MCF 10A (cell line): Measurements from ENCODE around the gene KNDC1. TPM values are rescaled to one million over a fixed set of nuclear protein-coding genes. Genes with fewer than 3 reads are reported as not detected.
"Not testable (repeated sequence)": the region's sequence is repeated elsewhere in the genome, so short reads cannot be mapped to it uniquely, and the experiment has no call there.

ENCODE experiments used
- BruUV-seq: library from RNA; stranded (reverse); fragments of 400-500 nt; replicated peaks from 2 replicates; lab custom pipeline; 2021; lab: Mats Ljungman, UMichigan
- CTCF ChIA-PET: fragments of 300-600 bp; sonication (Branson Sonifier 250); formaldehyde crosslinking; extraction: SDS; loops from one replicate; lab custom pipeline; 2021; ENCODE audit warnings: antibody characterized with exemption, inconsistent platforms; lab: Yijun Ruan, JAX
- POLR2A ChIA-PET: fragments of 300-600, 350-650 bp; sonication (Branson Sonifier 250); formaldehyde crosslinking; extraction: SDS; loops from one replicate; lab custom pipeline; 2020; ENCODE audit warnings: antibody characterized with exemption, inconsistent platforms; lab: Yijun Ruan, JAX
- DNase-seq: peaks from one replicate; pipeline ENCODE4 v3.0.0-alpha.2; 2018; ENCODE audit not compliant: unreplicated experiment
- H3K27ac Mint-ChIP-seq: one replicate; pipeline ENCODE4 v1.8.0; 2022; ENCODE audit warnings: mild to moderate bottlenecking, low read depth, mixed read lengths; ENCODE audit not compliant: unreplicated experiment
- H3K27me3 Mint-ChIP-seq: one replicate; pipeline ENCODE4 v1.8.0; 2022; ENCODE audit warnings: mixed read lengths; ENCODE audit not compliant: insufficient read depth, unreplicated experiment
- H3K36me3 Mint-ChIP-seq: one replicate; pipeline ENCODE4 v1.8.0; 2022; ENCODE audit warnings: mild to moderate bottlenecking, moderate library complexity, mixed read lengths; ENCODE audit not compliant: insufficient read depth, unreplicated experiment
- H3K4me1 Mint-ChIP-seq: one replicate; pipeline ENCODE4 v1.8.0; 2022; ENCODE audit warnings: mixed read lengths; ENCODE audit not compliant: insufficient read depth, unreplicated experiment
- H3K4me3 Mint-ChIP-seq: one replicate; pipeline ENCODE4 v1.8.0; 2022; ENCODE audit warnings: mild to moderate bottlenecking, moderate library complexity, mixed read lengths; ENCODE audit not compliant: unreplicated experiment
- H3K9me3 Mint-ChIP-seq: one replicate; pipeline ENCODE4 v1.8.0; 2022; ENCODE audit warnings: mixed read lengths; ENCODE audit not compliant: unreplicated experiment
- CTCF ChIP-seq: fragments of 200-600 bp; IDR thresholded peaks from one replicate; pipeline ENCODE4 v1.8.0; 2022; ENCODE audit warnings: antibody characterized with exemption, mild to moderate bottlenecking; ENCODE audit not compliant: unreplicated experiment
- intact Hi-C: fragments of 100-400 bp; cut with micrococcal nuclease; formaldehyde crosslinking; loops from 2 replicates; pipeline ENCODE4 v1.14.1; 2022
- total RNA-seq: library from RNA; stranded (reverse); gene quantifications from 2 replicates; pipeline ENCODE4 v1.2.3, GENCODE V29; 2022

The KNDC1 gene
- total RNA-seq, 1 experiment from 2014 or later: 2.1 TPM

DNA sequence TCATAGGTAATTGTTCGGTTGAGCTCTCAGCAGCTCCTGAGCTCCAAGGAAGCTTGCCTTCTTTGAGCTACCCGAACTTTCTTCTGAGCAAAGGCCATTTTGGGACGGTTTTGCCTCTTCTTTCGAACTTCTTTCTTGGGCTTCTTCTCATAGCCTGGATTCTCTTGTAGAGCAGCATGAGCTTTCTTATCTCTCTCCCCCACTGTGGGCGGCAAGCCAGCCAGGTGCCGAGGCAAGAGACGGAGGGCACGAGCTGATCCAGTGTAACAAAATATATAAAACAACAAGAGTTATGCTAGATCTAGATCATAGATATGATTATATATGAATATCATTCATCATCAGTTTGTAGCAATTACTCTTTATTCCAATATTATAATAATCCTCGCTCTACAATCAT is 16.5 kb upstream of the KNDC1 start:
- Mint-ChIP-seq H3K27ac (no peak overlapping the region), H3K4me1 (no peaks in the 10 kb centered on the region), H3K36me3 (no peaks in the 10 kb centered on the region), H3K4me3 (no peak overlapping the region), H3K9me3 (peaks cover 18% of the 10 kb centered on the region), H3K27me3 (peaks cover 22% of the 10 kb centered on the region)
- TF ChIP-seq CTCF: no peak
- intact Hi-C loops: loop anchor here (5.0 kb wide), 2 partner anchors 114 to 164 kb away; partner anchors contain the start of genes TUBGCP2 and ZNF511
- ChIA-PET POLR2A (interaction anchor here (0.9 kb wide), 1 partner anchor 116 kb away, joined by 4 read pairs; no protein-coding TSS in a partner anchor), CTCF (interaction anchor here (0.5 to 2.2 kb wide), 20 partner anchors 14 to 450 kb away, joined by 3 to 25 read pairs (median 3); partner anchors contain the start of gene KNDC1)
- no TSS peak for BruUV-seq
- no peak for DNase-seq

- no TSS peak for BruUV-seq
Observed at GRCh38 chr10:133144771-133145170, 15.2 kb upstream of the KNDC1 start.

GRCh38 chr10:133150226-133150625 is 9.8 kb upstream of the KNDC1 start:
- intact Hi-C loops: no loop called here
- CTCF ChIA-PET: no interaction called here
- H3K27ac Mint-ChIP-seq: no peak overlapping the region

More at GRCh38 chr10:133144771-133145170, 15.2 kb upstream of the KNDC1 start:
- no peak for DNase-seq
- Mint-ChIP-seq H3K36me3 (no peaks in the 10 kb centered on the region), H3K27me3 (peaks cover 32% of the 10 kb centered on the region), H3K9me3 (peaks cover 29% of the 10 kb centered on the region), H3K27ac (no peak overlapping the region), H3K4me1 (no peaks in the 10 kb centered on the region), H3K4me3 (no peak overlapping the region)
- intact Hi-C loops: loop anchor here (2.0 to 5.0 kb wide), 3 partner anchors 113 to 308 kb away; partner anchors contain the start of genes TUBGCP2 and ZNF511
- ChIA-PET POLR2A (no interaction called here), CTCF (interaction anchor here (1.6 kb wide), 1 partner anchor 113 kb away, joined by 5 read pairs; no protein-coding TSS in a partner anchor)
- no peak for TF ChIP-seq CTCF

GRCh38 chr10:133150656-133151055 is 9.4 kb upstream of the KNDC1 start:
- ChIA-PET POLR2A (no interaction called here), CTCF (no interaction called here)
- no peaks in the 10 kb centered on the region for H3K4me1 Mint-ChIP-seq
- H3K27ac Mint-ChIP-seq: no peak overlapping the region
- H3K27me3 Mint-ChIP-seq: peaks cover 56% of the 10 kb centered on the region
- peaks cover 29% of the 10 kb centered on the region for H3K9me3 Mint-ChIP-seq
- no peak overlapping the region for H3K4me3 Mint-ChIP-seq
- no TSS peak for BruUV-seq
- intact Hi-C loops: no loop called here
- no peak for DNase-seq
- no peak for TF ChIP-seq CTCF
- no peaks in the 10 kb centered on the region for H3K36me3 Mint-ChIP-seq

More at GRCh38 chr10:133150226-133150625, 9.8 kb upstream of the KNDC1 start:
- H3K9me3 Mint-ChIP-seq: peaks cover 29% of the 10 kb centered on the region
- H3K4me1 Mint-ChIP-seq: no peaks in the 10 kb centered on the region
- no peak overlapping the region for H3K4me3 Mint-ChIP-seq
- no peak for TF ChIP-seq CTCF
- H3K27me3 Mint-ChIP-seq: peaks cover 56% of the 10 kb centered on the region
- no peak for DNase-seq
- no peaks in the 10 kb centered on the region for H3K36me3 Mint-ChIP-seq
- BruUV-seq: no TSS peak
- POLR2A ChIA-PET: no interaction called here

GRCh38 chr10:133151071-133151470 is 8.9 kb upstream of the KNDC1 start:
- CTCF ChIA-PET, H3K4me3 Mint-ChIP-seq, H3K4me1 Mint-ChIP-seq, H3K27ac Mint-ChIP-seq, POLR2A ChIA-PET, intact Hi-C loops, DNase-seq, H3K36me3 Mint-ChIP-seq, BruUV-seq: not testable (repeated sequence)
- Mint-ChIP-seq H3K27me3 (peaks cover 56% of the 10 kb centered on the region), H3K9me3 (peaks cover 29% of the 10 kb centered on the region)
